Right renal pelvis (tissue), 4 donors: ENCODE results near the gene ACTMAP. TPM values are rescaled to one million over a fixed set of nuclear protein-coding genes. Genes with fewer than 3 reads are reported as not detected.

Experiments used
- DNase-seq, 4 donors: peaks; one replicate each; pipeline ENCODE4 v3.0.0-alpha.2; 2013; ENCODE audit warnings: low read depth in 4 of 4, low spot score in 3 of 4, missing footprints in 1 of 4
- polyA plus RNA-seq, 4 donors: library from polyadenylated mRNA; unstranded; fragments of 120-200 nt; gene quantifications; one replicate each; pipeline ENCODE4 v1.2.1, GENCODE V29; 2013; ENCODE audit not compliant: insufficient read length in 4 of 4

The ACTMAP gene
- polyA plus RNA-seq, 4 donors: 13.0 to 21.8 (median 15.4) TPM

DNA sequence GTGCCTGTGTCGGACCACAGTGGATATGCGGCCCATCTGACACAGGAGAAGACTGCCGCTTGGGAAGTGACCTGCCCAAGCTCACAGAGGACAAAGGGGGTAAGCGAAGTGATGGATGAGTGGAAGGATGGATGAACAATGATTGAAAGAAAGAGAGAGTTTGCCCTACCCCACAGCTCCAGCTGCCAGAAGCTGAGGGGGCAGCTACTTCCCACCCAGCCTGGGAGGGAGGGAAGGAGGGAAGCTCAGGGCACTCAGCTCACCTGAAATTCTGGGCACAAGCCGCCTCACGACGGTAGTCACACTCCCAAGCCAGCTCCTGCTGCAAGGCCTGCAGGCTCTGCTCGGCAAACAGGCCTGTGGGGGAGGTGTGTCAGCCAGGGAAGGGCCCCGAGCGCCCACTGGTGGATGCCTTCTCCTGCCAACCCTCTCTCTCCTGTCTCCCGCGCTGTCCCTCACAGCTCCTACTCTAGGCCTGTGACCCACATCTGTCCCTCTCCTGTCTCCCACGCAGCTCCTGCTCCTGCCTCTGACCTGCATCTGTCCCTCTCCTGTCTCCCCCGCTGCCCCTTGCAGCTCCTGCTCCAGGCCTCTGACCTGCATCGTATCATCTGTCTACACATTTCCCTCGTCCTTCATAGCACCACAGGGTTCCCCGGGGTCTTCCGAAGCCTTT is 47.8 kb downstream of the ACTMAP start:
- DNase-seq: no peak

DNA sequence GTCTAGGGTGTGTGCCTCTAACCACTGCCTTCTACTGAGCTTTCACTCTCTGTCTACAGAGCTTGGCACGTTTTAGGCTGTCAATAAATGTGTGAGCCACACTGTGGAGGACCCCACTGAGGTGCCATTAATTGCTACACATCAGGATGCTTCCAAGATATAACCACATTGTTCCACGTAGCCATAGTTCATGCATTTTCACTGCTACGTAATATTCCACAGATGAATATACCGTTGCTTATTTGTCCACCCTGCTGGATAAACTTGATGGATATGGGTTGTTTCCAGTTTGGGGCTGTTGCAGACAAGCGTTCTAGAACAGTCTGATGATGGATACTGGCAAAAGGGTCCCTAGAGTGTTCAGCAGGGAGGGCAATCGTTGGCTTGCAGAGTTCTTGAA is 48.5 kb downstream of the ACTMAP start:
- no peak for DNase-seq

DNA sequence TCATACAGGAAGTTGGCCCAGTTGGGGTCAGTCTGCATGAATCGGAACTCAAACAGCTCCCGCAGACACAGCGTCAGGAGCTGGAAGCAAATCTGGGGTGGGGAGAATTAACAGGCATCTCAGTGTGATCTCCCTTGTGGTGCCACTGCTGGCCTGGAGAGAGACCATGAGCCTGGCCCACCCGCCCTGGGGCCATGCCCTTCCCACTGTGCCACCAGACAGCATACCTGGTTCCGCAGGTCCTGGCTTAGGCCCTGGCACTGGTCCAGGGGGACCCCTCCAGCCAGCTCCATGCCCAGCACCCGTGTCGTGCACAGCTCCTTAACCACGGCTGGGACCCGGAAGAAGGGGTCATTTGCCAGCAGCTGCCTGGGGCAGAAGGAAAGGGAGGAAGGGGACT is 50.2 kb downstream of the ACTMAP start:
- no peak for DNase-seq

DNA sequence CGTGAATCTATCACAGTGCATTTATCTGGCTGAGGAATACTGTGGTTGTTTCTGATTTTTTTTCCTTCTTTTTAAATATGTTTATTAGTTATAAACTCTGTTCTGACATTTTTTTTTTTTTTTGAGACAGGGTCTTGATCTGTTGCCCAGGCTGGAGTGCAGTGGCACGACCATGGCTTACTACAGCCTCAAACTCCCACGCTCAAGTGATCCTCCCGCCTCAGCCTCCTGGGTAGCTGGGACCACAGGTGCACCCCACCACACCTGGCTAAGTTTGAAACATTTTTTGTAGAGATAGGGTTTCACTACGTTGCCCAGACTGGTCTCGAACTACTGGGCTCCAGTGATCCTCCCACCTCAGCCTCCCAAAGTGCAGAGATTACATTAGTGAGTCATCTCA is 53.3 kb downstream of the ACTMAP start:
- DNase-seq: no peak

- DNase-seq: no peak
Measured at GRCh38 chr19:40695881-40696280, 54.4 kb downstream of the ACTMAP start.

- DNase-seq: no peak
Measured at GRCh38 chr19:40693896-40694295, 56.4 kb downstream of the ACTMAP start.

- DNase-seq: no peak
Measured at GRCh38 chr19:40693150-40693788, 57.0 kb downstream of the ACTMAP start.

GRCh38 chr19:40692212-40692551 is 58.1 kb downstream of the ACTMAP start:
- no peak for DNase-seq

DNA sequence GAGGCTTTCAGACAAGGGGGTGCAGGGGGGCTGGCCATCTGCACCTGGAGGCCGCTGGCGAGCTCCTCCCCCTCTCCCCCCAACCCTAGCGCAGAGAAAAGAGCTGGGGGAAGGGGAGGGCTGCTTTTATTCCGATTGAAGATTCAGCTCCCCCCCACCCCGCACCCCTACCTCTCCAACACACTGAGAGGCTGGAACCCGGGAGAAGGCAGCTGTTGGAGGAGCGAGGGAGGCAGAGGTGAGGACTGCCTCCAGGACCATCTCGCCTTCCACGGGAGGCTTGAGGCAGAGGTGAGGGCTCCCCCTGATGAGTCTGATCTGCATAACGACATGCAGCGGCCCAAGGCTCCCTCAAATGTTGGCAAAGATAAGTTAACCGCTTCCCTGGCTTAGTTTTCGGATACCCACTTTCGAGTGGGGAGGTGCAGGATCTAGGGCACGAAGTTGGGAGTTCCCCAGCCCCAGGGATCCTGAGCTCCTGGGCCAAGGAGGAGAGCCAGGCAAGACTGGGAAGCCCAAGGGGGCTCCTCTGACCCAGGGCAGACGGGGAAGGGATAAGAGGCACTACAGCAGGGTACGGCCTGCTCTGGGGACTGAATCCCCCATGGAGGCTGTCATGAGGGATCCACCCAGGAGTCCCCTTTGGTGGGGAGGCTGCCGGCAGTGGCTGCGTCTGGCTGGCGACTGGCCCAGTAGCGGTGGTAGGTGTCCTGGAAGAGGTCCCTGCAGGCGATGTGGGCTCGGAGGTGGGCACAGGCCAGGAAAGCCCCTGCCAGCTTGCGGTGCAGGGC is 58.7 kb downstream of the ACTMAP start:
- no peak for DNase-seq

Other genes with a start within 250 kb of the ACTMAP start
- 10 to 100 TPM; 43.2 to 52.3 (median 47.2) TPM for gene SHKBP1, start 173.6 kb downstream of the ACTMAP start, polyA plus RNA-seq
- 100 to 1,000 TPM; 186 to 366 (median 197) TPM for gene LTBP4, start 149.1 kb downstream of the ACTMAP start, polyA plus RNA-seq
- gene NUMBL, start 59.8 kb downstream of the ACTMAP start, polyA plus RNA-seq: 10 to 100 TPM; 11.1 to 16.0 (median 12.6) TPM
- 10 to 100 TPM; 32.4 to 45.2 (median 35.7) TPM for gene COQ8B, start 33.6 kb downstream of the ACTMAP start, polyA plus RNA-seq
- 10 to 100 TPM; 13.5 to 15.9 (median 13.7) TPM for gene ITPKC, start 33.4 kb downstream of the ACTMAP start, polyA plus RNA-seq
- 100 to 1,000 TPM; 114 to 126 (median 122) TPM for gene SNRPA, start 726 bp upstream of the ACTMAP start, polyA plus RNA-seq
- gene MIA, start 25.0 kb upstream of the ACTMAP start, polyA plus RNA-seq: 1 to 10 TPM in 1 of 4 donors, under 1 TPM in 3; 0.48 to 1.2 (median 0.90) TPM
- gene RAB4B, start 27.8 kb upstream of the ACTMAP start, polyA plus RNA-seq: 10 to 100 TPM in 2 of 4 donors, 1 to 10 TPM in 2; 7.6 to 11.7 (median 9.6) TPM
- gene EGLN2, start 48.7 kb upstream of the ACTMAP start, polyA plus RNA-seq: 10 to 100 TPM; 69.7 to 81.2 (median 73.7) TPM
- under 1 TPM in 1 of 4 donors, not detected in 3; 0.12 TPM for gene CYP2A6, start 100.0 kb upstream of the ACTMAP start, polyA plus RNA-seq
- gene CYP2A7, start 131.8 kb upstream of the ACTMAP start, polyA plus RNA-seq: not detected
- gene CYP2B6, start 240.8 kb upstream of the ACTMAP start, polyA plus RNA-seq: 1 to 10 TPM; 1.7 to 3.3 (median 2.2) TPM